Measurements from ENCODE around the gene TMEM179. TPM values are rescaled to one million over a fixed set of nuclear protein-coding genes. Genes with fewer than 3 reads are reported as not detected.

Gene TMEM179
- total and polyA plus RNA-seq, 2 of the 8 experiments (the other 6 are each of a cell fraction or from before 2014, with no cell fraction given), result 2.9 to 4.0 TPM

DNA sequence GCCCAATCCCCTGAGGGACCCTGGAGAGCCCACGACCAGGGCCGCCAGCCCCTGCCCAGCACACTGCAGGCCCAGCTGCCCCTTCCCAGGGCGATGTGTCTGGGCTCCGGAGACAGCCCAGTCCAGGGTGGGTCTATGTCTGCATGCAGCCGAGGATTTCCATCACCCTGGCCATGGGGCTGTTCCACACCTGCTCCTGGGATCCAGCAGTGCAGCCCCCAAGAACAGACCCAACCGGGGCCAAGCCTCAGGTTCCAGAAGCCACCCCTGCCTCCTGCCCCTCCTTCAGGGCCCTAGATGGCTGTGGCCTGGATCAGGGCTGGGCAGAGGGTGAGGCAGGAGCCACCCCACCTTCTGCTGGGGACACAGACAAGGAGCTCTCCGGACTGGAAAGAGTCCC is 13.5 kb downstream of the TMEM179 start:
- FAIRE-seq, result no peak
- no peak overlapping the region for H3K4me2 ChIP-seq (ENCODE audit: insufficient read depth in 1 of 2, low read depth in 2 of 2, low read length in 2 of 2)
- H2BK12ac ChIP-seq (ENCODE audit: low read depth, low read length), result no peak overlapping the region
- H2BK120ac ChIP-seq (replicated peaks; ENCODE audit: low read depth, low read length), result no peak overlapping the region
- H3K23me2 ChIP-seq (ENCODE audit: low read depth, low read length), result no peaks in the 10 kb centered on the region
- no peak overlapping the region for H3K18ac ChIP-seq (ENCODE audit: extremely low read depth, low read length)
- no peaks in the 10 kb centered on the region; a peak in 1 of 8 replicates for H3K36me3 ChIP-seq (ENCODE audit: control insufficient read depth in 2 of 4, insufficient read depth in 4 of 4, low read length in 3 of 4)
- 85% methylated on average over 7 of the region's 7 CpGs; no CpG with 5 or more reads in 1 of the 2 experiments for WGBS, 2 experiments (ENCODE audit: extremely low coverage in 1 of 2, insufficient coverage in 1 of 2, insufficient read length in 1 of 2, insufficient replicate concordance in 2 of 2, low coverage in 1 of 2, low lambda C conversion rate in 2 of 2, missing lambda C conversion rate in 1 of 2)
- no peaks in the 10 kb centered on the region for H3K4me1 ChIP-seq (replicated peaks in 1 of 4; ENCODE audit: control insufficient read depth in 3 of 4, insufficient read depth in 4 of 4, low read length in 3 of 4)
- H2AK5ac ChIP-seq (ENCODE audit: low read depth, low read length), result no peak overlapping the region
- DNase-seq (ENCODE audit: low read depth in 1 of 2, low spot score in 2 of 2), result no peak
- no peak overlapping the region for H2AFZ ChIP-seq (ENCODE audit: low read length)
- no peak overlapping the region for H3K4ac ChIP-seq (replicated peaks; ENCODE audit: insufficient read length, low read depth, low read length)
- no peak overlapping the region for H2BK20ac ChIP-seq (ENCODE audit: low read length)
- no peak overlapping the region for H3K27ac ChIP-seq (ENCODE audit: low read depth, low read length)
- H3K56ac ChIP-seq (replicated peaks; ENCODE audit: insufficient read length, low read depth, low read length), result no peak overlapping the region
- peaks cover 4% of the 10 kb centered on the region; the same call in 1 of the 2 replicates for H3K79me1 ChIP-seq (ENCODE audit: low read depth, low read length)
- no peaks in the 10 kb centered on the region for H3K27me3 ChIP-seq (replicated peaks in 1 of 4; ENCODE audit: control insufficient read depth in 3 of 4, extremely low read depth in 1 of 4, insufficient read depth in 3 of 4, low read length in 3 of 4)
- H2BK15ac ChIP-seq (ENCODE audit: low read length), result no peak overlapping the region
- H3K79me2 ChIP-seq (ENCODE audit: control insufficient read depth in 1 of 2, insufficient read depth in 2 of 2, low read length in 2 of 2), result no peaks in the 10 kb centered on the region
- no peak overlapping the region for H3K14ac ChIP-seq (ENCODE audit: insufficient read length)
- no peak overlapping the region for H4K5ac ChIP-seq (ENCODE audit: insufficient read length, low read depth, low read length)
- H3K9me3 ChIP-seq (ENCODE audit: insufficient read depth in 2 of 2, low read depth in 1 of 2, low read length in 1 of 2), result no peaks in the 10 kb centered on the region
- H2BK5ac ChIP-seq (ENCODE audit: low read depth, low read length), result no peak overlapping the region
- no peak overlapping the region for H3K4me3 ChIP-seq (ENCODE audit: extremely low read depth in 1 of 4, insufficient read depth in 2 of 4, low read depth in 3 of 4, low read length in 4 of 4)
- ChIA-PET POLR2A (ENCODE audit: partially characterized antibody) (no interaction called here), CTCF (ENCODE audit: partially characterized antibody) (interaction anchor here (0.7 to 1.4 kb wide), 5 partner anchors 13 to 513 kb away, joined by 3 to 7 read pairs (median 3); partner anchors contain the start of gene TMEM179)
- no peak overlapping the region; the same call in 1 of the 2 replicates for H4K8ac ChIP-seq (ENCODE audit: extremely low read depth, insufficient read depth, low read length)
- no peak overlapping the region for H3K9ac ChIP-seq (replicated peaks in 1 of 4; ENCODE audit: extremely low read depth in 1 of 4, low read depth in 3 of 4, low read length in 3 of 4)
- peaks cover 0 to 6% of the 10 kb centered on the region in 2 experiments for H4K20me1 ChIP-seq (replicated peaks in 1 of 2; ENCODE audit: control insufficient read depth in 1 of 2, insufficient read depth in 2 of 2, low read length in 2 of 2)
- H3K23ac ChIP-seq (ENCODE audit: insufficient read length), result no peak overlapping the region
- no peak overlapping the region for H4K91ac ChIP-seq (replicated peaks; ENCODE audit: insufficient read length, low read length)
- TF ChIP-seq SP4 (IDR thresholded peaks at IDR 0.05; ENCODE audit: low read length) (no peak), SIRT6 (IDR thresholded peaks at IDR 0.05; ENCODE audit: low read length) (no peak), SRF (IDR thresholded peaks at IDR 0.05; ENCODE audit: low read depth, low read length) (no peak), EP300 (IDR thresholded peaks at IDR 0.05; ENCODE audit: borderline replicate concordance in 1 of 2, low read depth in 2 of 2, low read length in 2 of 2) (no peak), YY1 (IDR thresholded peaks at IDR 0.05; ENCODE audit: low read depth, low read length) (no peak), CBX8 (IDR thresholded peaks at IDR 0.05; ENCODE audit: borderline replicate concordance, low read depth, low read length) (no peak), HDAC6 (IDR thresholded peaks at IDR 0.05; ENCODE audit: low read depth, low read length) (no peak), MAFK (IDR thresholded peaks at IDR 0.05; ENCODE audit: low read depth, low read length) (no peak), ATF3 (IDR thresholded peaks at IDR 0.05; ENCODE audit: insufficient read depth, low read depth, low read length) (no peak), ZNF274 (IDR thresholded peaks at IDR 0.05; ENCODE audit: borderline replicate concordance, extremely low read depth, low read length) (no peak), KDM1A (IDR thresholded peaks at IDR 0.05; ENCODE audit: borderline replicate concordance, low read length) (no peak), TAF7 (optimal IDR thresholded peaks at IDR 0.05; ENCODE audit: borderline replicate concordance, low read depth, low read length) (no peak)
- TF ChIP-seq, protein P1, sequence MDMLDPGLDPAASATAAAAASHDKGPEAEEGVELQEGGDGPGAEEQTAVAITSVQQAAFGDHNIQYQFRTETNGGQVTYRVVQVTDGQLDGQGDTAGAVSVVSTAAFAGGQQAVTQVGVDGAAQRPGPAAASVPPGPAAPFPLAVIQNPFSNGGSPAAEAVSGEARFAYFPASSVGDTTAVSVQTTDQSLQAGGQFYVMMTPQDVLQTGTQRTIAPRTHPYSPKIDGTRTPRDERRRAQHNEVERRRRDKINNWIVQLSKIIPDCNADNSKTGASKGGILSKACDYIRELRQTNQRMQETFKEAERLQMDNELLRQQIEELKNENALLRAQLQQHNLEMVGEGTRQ (IDR thresholded peaks at IDR 0.05; ENCODE audit: low read length), result no peak

Measured in H1 (cell line).